GM21619 (cell line): ENCODE results near the gene PARD3B.

Experiments used
- ATAC-seq: cut with Tn5 transposase; IDR thresholded peaks from one replicate; pipeline ENCODE4 v1.9.1; 2021; ENCODE audit not compliant: unreplicated experiment

The PARD3B gene

GRCh38 chr2:204880928-204881327 lies 335.7 kb downstream of the PARD3B start:
- ATAC-seq, result no peak

- ATAC-seq, result no peak
Observed at GRCh38 chr2:204881655-204882054, 336.4 kb downstream of the PARD3B start.

DNA sequence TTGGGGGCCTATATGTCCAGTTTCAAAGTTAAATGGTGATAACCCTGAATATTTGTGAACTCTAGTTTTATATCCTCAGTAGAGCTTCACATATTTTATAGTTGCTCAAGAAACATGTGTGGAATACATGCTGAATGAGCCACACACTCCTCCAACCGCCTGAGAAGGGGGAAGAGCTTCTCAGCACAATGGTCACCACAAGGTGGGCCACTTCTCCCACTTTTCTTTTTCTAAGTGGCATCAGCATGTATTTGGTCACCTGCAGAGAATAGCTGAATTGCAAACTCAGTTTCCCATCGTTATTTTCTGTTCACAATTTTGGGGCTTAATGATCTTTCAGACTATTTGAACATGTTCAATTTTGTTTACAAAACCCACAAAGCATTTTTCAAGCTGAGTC lies 340.5 kb downstream of the PARD3B start:
- no peak for ATAC-seq

- ATAC-seq, result no peak
Observed at GRCh38 chr2:204886713-204887112, 341.4 kb downstream of the PARD3B start.

- ATAC-seq, result no peak
Observed at GRCh38 chr2:204888222-204888621, 342.9 kb downstream of the PARD3B start.

GRCh38 chr2:204890680-204891079 lies 345.4 kb downstream of the PARD3B start:
- no peak for ATAC-seq

GRCh38 chr2:204891739-204892138 lies 346.5 kb downstream of the PARD3B start:
- ATAC-seq, result no peak

DNA sequence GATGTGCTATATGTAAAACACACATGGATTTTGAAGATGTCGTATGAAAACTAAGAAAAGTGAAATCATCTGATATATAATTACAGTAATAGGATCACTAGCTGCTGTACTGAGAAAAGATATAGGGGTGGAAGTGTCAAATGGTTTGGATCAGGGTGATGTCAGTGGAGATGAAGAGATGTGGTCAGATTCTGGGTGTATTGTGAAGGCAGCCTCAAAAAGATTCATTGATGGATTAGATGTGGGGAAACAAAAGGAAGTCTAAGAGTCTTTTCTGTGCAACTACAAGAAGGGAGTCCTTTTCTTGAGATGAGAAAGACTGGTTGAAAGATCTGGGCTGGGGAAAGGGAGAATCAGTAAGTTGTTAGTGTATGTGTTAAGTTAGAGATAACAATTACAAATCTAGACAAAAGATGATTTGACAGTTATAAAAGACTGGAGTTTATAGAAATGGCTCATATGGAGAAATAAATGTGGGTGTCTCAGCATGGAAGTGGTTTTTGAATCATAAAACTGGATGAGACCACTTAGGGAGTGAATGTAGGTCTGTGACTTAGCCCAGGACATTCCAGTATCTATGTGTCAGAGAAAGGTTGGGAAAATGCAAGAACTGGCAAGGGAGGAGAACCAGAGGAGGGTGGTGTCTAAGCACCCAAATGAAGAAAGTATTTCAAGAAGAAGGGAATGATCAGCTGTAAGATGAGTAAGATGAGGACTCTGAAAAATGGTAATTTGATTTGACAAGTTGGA lies 347.4 kb downstream of the PARD3B start:
- no peak for ATAC-seq

DNA sequence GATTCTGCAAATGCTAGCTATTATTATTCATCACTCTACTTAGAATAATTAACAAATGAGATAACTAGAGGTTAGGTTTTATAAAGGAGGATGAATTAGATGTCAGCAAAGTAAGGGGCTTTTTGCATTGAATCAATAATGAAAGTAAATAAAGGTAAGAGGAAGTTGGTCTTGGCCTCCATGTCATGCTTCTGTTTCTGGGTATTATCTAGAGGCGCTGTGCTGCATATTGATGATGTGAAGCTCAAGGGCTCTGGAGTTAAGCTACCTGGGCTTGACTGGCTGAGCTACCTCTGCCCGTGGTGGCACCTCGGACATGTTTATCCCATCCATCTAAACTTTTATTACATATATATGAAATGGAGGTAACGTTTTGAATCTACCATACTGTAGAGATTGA lies 350.9 kb downstream of the PARD3B start:
- ATAC-seq, result no peak

DNA sequence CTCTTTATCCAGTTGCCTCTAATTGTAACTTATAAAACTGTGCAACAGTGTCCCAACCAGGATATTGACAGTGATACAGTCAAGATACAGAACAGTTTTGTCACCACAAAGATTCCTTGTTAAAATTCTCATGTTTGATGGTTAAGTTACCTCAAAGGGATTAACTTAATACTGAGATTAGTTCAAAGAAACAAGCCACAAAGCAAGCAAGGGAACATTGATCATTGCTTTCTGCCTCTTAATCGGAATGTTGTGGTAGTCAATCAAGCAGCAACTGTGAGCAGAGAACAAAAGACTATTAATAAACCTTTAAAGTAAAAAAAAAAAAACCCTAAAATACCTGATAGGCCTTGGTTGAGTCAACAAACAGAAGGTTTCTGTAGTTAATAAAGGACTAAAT lies 352.3 kb downstream of the PARD3B start:
- ATAC-seq, result no peak

DNA sequence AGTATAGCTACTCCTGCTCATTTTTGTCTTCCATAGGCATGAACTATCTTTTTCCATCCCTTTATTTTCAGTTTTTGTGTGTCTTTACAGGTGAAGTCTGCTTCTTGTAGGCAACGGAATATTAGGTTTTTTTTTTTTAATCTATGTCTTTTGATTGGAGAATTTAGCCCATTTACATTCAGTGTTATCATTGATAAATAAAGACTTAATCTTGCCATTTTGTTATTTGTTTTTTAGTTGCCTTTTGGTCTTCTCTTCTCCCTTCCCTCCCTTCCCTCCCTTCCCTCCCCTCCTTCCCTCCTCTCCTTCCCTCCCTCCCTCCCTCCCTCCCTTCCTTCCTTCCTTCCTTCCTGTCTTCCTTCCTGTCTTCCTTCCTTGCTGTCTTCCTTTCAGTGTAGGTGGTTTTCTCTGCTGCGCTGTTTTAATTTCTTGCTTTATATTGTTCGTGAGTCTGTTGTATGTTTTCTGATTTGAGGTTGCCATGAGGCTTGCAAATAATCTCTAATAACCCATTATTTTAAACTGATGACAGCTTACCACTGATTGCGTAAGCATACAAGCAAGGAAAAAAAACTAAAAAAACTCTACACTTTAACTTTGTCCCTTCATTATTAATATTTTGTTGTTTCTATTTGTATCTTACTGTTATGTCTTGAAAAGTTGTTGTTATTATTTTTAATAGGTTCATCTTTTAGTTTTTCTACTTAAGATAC lies 353.8 kb downstream of the PARD3B start:
- ATAC-seq, result no peak

GRCh38 chr2:204899983-204900382 lies 354.7 kb downstream of the PARD3B start:
- ATAC-seq, result no peak

- no peak for ATAC-seq
Observed at GRCh38 chr2:204900487-204900886, 355.2 kb downstream of the PARD3B start.

DNA sequence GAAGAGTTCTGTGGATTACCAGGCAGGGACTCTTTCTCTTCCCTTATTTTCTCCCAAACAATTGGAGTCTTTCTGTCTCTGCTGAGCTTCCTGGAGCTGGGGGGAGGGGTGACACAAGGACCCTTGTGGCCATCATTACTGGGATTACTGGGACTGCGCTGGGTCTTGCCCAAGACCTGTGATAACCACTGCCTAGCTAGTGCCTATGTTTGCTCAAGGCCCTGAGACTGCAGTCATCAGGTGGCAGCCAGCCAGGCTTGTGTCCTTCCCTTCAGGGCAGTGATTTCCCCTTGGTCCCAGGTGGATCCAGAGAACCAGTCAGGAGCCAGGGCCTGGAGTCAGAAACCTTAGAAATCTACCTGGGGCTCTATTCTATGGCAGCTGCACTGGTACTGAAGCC lies 355.6 kb downstream of the PARD3B start:
- ATAC-seq, result no peak

GRCh38 chr2:204901591-204901990 lies 356.3 kb downstream of the PARD3B start:
- ATAC-seq, result no peak

DNA sequence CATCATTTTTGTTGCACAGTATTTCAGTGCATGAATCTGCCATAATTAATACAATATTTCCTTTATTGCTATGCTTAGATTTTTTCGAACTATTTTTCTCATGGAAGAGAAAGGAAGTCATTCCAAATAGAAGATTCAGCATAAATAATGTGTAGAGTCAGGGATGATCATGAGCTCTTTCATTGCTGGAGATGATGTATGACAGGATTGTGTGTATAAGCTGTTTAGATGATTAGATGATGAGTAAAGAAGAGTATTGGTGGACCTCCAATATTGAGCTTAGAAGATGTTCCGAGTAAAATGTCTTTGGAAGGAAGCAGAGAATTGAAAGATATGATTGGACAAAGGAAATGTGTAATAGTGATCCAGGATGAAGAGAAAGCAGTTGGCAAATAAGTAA lies 364.5 kb downstream of the PARD3B start:
- no peak for ATAC-seq

DNA sequence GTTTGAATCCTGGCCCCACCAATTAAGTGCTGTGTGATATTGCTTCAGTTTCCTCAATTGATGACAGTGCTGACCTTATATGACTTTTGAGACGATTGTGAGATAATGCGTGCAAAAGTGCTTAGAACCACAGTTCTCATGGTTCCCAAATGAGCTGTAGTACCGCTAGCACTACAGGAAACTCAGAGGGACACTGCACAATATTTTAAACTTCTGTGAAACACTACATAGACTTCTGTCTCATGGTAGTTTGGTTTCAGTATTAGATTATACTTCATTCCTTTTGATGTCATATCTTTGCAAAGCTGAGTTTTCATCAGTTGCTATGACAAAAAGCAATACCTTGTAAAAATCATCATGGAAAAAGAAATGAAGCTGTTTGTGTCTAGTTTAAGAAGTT lies 368.0 kb downstream of the PARD3B start:
- no peak for ATAC-seq

DNA sequence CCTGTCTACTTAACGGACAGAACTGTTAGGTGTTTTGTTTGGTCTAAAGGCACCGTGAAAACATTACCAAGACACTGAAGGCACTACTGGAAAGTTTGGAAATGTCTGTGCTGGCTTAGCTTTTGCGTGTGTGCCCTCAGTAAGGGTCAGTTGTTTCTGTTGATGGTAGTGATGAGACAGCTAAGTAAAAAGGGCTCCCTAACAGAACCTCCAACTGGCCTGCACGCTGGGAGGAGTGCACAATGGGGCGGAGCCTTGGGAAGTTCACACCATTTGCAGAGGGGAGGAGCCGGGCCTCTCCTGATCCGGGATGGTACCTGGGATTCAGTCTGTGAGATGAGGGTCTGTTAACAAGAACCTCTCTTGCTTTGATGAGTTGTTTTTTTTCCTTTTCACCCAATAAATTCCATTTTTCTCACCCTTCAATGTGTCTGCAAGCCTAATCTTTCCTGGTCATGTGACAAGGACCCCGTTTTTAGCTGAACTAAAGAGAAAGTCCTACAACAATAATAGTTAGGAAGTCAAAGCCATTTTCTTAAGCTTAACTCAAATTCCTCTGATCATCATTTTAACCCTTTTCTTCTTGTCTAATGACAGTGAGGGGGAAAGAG lies 368.7 kb downstream of the PARD3B start:
- ATAC-seq, result no peak

DNA sequence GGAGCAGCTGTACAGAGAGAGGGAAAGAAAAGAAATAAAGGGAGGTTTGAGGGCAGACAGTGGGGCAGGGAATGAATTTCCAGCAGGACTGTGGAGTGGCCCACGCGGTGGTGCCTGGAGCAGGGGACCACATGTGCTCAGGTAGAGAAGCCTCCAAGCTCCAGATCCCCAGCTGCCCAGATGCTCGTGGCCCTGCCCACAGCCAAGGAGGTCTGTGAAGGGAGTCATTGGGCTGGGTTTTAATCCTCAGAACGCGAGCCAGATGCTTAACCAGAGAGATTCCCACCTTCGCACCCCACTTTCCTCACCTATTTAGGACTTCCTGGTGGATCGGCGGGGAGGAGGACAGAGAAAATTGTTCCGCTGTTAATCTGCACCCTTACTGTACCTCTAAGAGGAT lies 369.4 kb downstream of the PARD3B start:
- no peak for ATAC-seq

DNA sequence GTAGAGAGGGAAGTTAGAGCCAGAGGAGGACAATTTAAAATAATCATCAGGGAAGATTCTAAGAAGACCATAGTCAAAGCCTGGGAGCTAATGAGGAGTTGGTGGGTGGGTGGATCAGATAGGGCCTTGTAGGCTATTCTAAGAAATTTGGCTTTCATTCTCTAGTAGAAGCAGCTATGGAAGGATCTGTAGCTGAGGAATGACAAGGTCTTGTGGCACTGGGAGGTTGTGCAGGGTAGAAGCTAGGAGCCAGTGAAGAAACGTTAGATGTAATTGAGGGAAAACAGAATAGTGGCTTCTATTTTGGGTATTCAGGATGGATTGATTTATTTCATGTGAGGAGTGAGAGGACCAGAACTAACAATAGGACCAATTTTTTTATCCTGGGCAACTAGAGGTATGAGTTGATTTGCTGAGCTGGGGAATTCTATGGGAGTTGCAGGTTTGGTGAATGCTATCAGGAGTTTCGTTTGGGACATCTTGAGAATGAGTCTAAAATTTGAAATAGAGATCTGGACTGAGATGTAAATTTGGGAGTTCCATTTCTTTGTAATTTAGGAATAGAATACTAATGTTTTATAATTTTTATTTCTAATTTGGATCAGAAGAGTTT lies 371.9 kb downstream of the PARD3B start:
- no peak for ATAC-seq

- no peak for ATAC-seq
Observed at GRCh38 chr2:204920776-204921175, 375.5 kb downstream of the PARD3B start.

DNA sequence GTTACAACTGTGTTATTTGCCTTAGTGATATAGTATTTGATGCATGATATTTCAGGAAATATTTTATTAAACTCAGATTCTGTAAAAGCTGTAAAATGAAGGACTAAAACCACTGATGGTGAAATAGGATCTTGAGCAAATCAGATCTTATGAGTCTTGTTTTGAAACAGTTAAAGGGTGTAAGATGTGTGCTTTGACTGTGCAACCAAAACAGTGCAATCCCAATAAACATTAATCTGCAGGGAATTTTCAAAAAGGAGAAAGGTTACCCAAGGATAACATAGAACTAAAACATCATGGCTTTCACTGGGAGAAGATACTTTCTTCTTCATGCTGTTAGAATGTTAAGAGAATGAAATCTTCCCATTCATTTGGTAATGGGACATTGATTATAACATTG lies 378.7 kb downstream of the PARD3B start:
- ATAC-seq, result no peak
